ENCODE results near the gene PRKG1. TPM values are rescaled to one million over a fixed set of nuclear protein-coding genes. Genes with fewer than 3 reads are reported as not detected.

The PRKG1 gene
- total RNA-seq, 1 experiment from 2014 or later: 16.5 TPM

DNA sequence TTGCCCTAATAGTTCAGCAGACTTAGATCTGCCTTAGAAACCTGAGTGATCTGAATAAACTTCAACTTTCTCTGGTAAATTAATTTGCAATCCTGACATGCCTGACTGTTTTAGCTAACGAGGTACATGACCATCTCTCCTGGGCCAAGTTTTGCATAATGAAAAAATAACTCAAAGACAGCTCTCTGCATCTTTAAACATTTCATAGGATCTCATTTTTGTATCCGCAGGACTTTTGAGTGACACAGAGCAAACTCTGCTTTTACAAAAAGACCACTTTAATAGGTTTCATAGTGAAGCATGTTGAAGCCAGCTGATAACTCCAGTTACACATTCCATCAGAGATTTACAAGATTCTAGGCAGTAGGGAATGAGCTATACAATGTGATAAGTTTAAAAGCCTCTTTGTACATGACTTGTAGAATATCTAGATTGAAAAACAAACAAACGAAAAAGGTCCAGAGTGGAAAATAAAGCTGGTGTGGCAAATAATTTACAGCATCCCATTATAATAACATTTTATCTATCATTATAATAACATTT lies 2.1 kb downstream of the PRKG1 start:
- peaks cover 60% of the 10 kb centered on the region for H3K4me1 Mint-ChIP-seq
- no peak for TF ChIP-seq ESRRA (CRISPR knock-in tag; IDR thresholded peaks at IDR 0.05; ENCODE audit: borderline replicate concordance)
- TF ChIP-seq RORB (CRISPR knock-in tag; IDR thresholded peaks at IDR 0.05): no peak
- TF ChIP-seq OVOL2 (CRISPR knock-in tag; IDR thresholded peaks at IDR 0.05; ENCODE audit: borderline replicate concordance): no peak
- TF ChIP-seq ZNF121 (CRISPR knock-in tag; IDR thresholded peaks at IDR 0.05): no peak
- TF ChIP-seq, protein P1, sequence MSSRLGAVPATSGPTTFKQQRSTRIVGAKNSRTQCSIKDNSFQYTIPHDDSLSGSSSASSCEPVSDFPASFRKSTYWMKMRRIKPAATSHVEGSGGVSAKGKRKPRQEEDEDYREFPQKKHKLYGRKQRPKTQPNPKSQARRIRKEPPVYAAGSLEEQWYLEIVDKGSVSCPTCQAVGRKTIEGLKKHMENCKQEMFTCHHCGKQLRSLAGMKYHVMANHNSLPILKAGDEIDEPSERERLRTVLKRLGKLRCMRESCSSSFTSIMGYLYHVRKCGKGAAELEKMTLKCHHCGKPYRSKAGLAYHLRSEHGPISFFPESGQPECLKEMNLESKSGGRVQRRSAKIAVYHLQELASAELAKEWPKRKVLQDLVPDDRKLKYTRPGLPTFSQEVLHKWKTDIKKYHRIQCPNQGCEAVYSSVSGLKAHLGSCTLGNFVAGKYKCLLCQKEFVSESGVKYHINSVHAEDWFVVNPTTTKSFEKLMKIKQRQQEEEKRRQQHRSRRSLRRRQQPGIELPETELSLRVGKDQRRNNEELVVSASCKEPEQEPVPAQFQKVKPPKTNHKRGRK (CRISPR knock-in tag; IDR thresholded peaks at IDR 0.05; ENCODE audit: borderline replicate concordance): no peak
- TF ChIP-seq, protein P2, sequence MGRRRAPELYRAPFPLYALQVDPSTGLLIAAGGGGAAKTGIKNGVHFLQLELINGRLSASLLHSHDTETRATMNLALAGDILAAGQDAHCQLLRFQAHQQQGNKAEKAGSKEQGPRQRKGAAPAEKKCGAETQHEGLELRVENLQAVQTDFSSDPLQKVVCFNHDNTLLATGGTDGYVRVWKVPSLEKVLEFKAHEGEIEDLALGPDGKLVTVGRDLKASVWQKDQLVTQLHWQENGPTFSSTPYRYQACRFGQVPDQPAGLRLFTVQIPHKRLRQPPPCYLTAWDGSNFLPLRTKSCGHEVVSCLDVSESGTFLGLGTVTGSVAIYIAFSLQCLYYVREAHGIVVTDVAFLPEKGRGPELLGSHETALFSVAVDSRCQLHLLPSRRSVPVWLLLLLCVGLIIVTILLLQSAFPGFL (CRISPR knock-in tag; IDR thresholded peaks at IDR 0.05; ENCODE audit: borderline replicate concordance): no peak
- TF ChIP-seq ZNF423 (CRISPR knock-in tag; IDR thresholded peaks at IDR 0.05): no peak
- TF ChIP-seq, protein P3, sequence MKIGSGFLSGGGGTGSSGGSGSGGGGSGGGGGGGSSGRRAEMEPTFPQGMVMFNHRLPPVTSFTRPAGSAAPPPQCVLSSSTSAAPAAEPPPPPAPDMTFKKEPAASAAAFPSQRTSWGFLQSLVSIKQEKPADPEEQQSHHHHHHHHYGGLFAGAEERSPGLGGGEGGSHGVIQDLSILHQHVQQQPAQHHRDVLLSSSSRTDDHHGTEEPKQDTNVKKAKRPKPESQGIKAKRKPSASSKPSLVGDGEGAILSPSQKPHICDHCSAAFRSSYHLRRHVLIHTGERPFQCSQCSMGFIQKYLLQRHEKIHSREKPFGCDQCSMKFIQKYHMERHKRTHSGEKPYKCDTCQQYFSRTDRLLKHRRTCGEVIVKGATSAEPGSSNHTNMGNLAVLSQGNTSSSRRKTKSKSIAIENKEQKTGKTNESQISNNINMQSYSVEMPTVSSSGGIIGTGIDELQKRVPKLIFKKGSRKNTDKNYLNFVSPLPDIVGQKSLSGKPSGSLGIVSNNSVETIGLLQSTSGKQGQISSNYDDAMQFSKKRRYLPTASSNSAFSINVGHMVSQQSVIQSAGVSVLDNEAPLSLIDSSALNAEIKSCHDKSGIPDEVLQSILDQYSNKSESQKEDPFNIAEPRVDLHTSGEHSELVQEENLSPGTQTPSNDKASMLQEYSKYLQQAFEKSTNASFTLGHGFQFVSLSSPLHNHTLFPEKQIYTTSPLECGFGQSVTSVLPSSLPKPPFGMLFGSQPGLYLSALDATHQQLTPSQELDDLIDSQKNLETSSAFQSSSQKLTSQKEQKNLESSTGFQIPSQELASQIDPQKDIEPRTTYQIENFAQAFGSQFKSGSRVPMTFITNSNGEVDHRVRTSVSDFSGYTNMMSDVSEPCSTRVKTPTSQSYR (CRISPR knock-in tag; IDR thresholded peaks at IDR 0.05): no peak
- no peak for TF ChIP-seq TCF7 (CRISPR knock-in tag; IDR thresholded peaks at IDR 0.05; ENCODE audit: low read depth)
- H3K9me3 Mint-ChIP-seq: no peaks in the 10 kb centered on the region
- peaks cover 17% of the 10 kb centered on the region for H3K27me3 Mint-ChIP-seq (ENCODE audit: low read depth)
- H3K36me3 Mint-ChIP-seq: no peaks in the 10 kb centered on the region
- CTCF ChIA-PET: no interaction called here
- no peak for DNase-seq (ENCODE audit: low spot score)
- H3K27ac Mint-ChIP-seq: no peak overlapping the region
- POLR2A ChIA-PET: no interaction called here
- H3K4me3 Mint-ChIP-seq: peak overlapping the region; percentile 92
- ATAC-seq: no peak

DNA sequence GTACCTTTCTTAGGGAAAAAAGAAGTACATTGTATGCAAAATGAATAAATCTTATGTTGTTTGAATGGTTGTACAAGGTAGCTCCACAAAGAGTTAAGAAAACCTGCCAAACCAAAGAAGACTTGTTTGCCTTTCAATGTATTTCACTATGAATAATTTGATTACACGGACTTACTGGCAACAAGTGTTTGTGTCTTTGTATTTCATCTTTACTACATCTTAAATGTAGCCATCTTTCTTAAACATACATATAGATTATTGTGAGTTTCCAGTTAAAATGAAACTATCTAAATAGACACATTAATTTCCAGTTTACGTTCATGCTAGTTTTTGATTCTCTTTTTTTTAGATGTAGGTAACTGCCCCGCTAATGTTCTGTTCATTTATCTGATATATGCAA lies 2.8 kb downstream of the PRKG1 start:
- ChIA-PET POLR2A (no interaction called here), CTCF (no interaction called here)
- no peaks in the 10 kb centered on the region for H3K36me3 Mint-ChIP-seq
- ATAC-seq (no peak), DNase-seq (ENCODE audit: low spot score) (no peak)
- H3K9me3 Mint-ChIP-seq: no peaks in the 10 kb centered on the region
- H3K4me3 Mint-ChIP-seq: peak overlapping the region; percentile 13; the same call in 1 of the 2 replicates
- H3K27me3 Mint-ChIP-seq (ENCODE audit: low read depth): peaks cover 17% of the 10 kb centered on the region
- H3K4me1 Mint-ChIP-seq: peaks cover 66% of the 10 kb centered on the region
- no peak overlapping the region for H3K27ac Mint-ChIP-seq
- TF ChIP-seq, protein P4, sequence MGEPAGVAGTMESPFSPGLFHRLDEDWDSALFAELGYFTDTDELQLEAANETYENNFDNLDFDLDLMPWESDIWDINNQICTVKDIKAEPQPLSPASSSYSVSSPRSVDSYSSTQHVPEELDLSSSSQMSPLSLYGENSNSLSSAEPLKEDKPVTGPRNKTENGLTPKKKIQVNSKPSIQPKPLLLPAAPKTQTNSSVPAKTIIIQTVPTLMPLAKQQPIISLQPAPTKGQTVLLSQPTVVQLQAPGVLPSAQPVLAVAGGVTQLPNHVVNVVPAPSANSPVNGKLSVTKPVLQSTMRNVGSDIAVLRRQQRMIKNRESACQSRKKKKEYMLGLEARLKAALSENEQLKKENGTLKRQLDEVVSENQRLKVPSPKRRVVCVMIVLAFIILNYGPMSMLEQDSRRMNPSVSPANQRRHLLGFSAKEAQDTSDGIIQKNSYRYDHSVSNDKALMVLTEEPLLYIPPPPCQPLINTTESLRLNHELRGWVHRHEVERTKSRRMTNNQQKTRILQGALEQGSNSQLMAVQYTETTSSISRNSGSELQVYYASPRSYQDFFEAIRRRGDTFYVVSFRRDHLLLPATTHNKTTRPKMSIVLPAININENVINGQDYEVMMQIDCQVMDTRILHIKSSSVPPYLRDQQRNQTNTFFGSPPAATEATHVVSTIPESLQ (CRISPR knock-in tag; IDR thresholded peaks at IDR 0.05): no peak
- no peak for TF ChIP-seq KAT7 (CRISPR knock-in tag; IDR thresholded peaks at IDR 0.05; ENCODE audit: borderline replicate concordance)
- TF ChIP-seq, protein P5, sequence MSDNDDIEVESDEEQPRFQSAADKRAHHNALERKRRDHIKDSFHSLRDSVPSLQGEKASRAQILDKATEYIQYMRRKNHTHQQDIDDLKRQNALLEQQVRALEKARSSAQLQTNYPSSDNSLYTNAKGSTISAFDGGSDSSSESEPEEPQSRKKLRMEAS (CRISPR knock-in tag; IDR thresholded peaks at IDR 0.05): no peak
- TF ChIP-seq, protein P6, sequence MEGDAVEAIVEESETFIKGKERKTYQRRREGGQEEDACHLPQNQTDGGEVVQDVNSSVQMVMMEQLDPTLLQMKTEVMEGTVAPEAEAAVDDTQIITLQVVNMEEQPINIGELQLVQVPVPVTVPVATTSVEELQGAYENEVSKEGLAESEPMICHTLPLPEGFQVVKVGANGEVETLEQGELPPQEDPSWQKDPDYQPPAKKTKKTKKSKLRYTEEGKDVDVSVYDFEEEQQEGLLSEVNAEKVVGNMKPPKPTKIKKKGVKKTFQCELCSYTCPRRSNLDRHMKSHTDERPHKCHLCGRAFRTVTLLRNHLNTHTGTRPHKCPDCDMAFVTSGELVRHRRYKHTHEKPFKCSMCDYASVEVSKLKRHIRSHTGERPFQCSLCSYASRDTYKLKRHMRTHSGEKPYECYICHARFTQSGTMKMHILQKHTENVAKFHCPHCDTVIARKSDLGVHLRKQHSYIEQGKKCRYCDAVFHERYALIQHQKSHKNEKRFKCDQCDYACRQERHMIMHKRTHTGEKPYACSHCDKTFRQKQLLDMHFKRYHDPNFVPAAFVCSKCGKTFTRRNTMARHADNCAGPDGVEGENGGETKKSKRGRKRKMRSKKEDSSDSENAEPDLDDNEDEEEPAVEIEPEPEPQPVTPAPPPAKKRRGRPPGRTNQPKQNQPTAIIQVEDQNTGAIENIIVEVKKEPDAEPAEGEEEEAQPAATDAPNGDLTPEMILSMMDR (IDR thresholded peaks at IDR 0.05): no peak
- TF ChIP-seq EMX1 (CRISPR knock-in tag; IDR thresholded peaks at IDR 0.05): no peak
- no peak for TF ChIP-seq JUN (CRISPR knock-in tag; IDR thresholded peaks at IDR 0.05)
- TF ChIP-seq, protein P7, sequence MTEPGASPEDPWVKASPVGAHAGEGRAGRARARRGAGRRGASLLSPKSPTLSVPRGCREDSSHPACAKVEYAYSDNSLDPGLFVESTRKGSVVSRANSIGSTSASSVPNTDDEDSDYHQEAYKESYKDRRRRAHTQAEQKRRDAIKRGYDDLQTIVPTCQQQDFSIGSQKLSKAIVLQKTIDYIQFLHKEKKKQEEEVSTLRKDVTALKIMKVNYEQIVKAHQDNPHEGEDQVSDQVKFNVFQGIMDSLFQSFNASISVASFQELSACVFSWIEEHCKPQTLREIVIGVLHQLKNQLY (CRISPR knock-in tag; IDR thresholded peaks at IDR 0.05): no peak
- no peak for TF ChIP-seq FOXJ3 (CRISPR knock-in tag; IDR thresholded peaks at IDR 0.05; ENCODE audit: borderline replicate concordance)
- TF ChIP-seq ELF4 (CRISPR knock-in tag; IDR thresholded peaks at IDR 0.05; ENCODE audit: low read depth): no peak
- no peak for TF ChIP-seq ATF1 (CRISPR knock-in tag; IDR thresholded peaks at IDR 0.05)
- TF ChIP-seq NFE2L1 (CRISPR knock-in tag; IDR thresholded peaks at IDR 0.05): no peak
- no peak for TF ChIP-seq GTF2I (CRISPR knock-in tag; conservative IDR thresholded peaks at IDR 0.05)
- TF ChIP-seq GABPB1 (CRISPR knock-in tag; IDR thresholded peaks at IDR 0.05): no peak
- TF ChIP-seq FOXP1 (CRISPR knock-in tag; IDR thresholded peaks at IDR 0.05; ENCODE audit: borderline replicate concordance): no peak
- no peak for TF ChIP-seq NFYB (CRISPR knock-in tag; conservative IDR thresholded peaks at IDR 0.05; ENCODE audit: low read depth)
- TF ChIP-seq TCF7 (CRISPR knock-in tag; IDR thresholded peaks at IDR 0.05; ENCODE audit: low read depth): no peak
- no peak for TF ChIP-seq HMGA2 (CRISPR knock-in tag; IDR thresholded peaks at IDR 0.05)

Data from WTC11 (cell line).